WERI-Rb-1 (cell line): ENCODE measurements around the gene PTPRM.

Experiments
- DNase-seq: peaks from one replicate; pipeline ENCODE4 v3.0.0-alpha.2; 2020
- H3K27ac ChIP-seq: fragments of 250-450 bp; sonication (Bioruptor Pico); 2 replicates; pipeline ENCODE4 v1.5.1; 2020; ENCODE audit warnings: mild to moderate bottlenecking, moderate library complexity
- H3K27me3 ChIP-seq: fragments of 250-450 bp; sonication (Bioruptor Pico); 2 replicates; pipeline ENCODE4 v1.5.1; 2021; ENCODE audit warnings: mild to moderate bottlenecking, low read depth, moderate library complexity; ENCODE audit not compliant: insufficient read depth, severe bottlenecking
- H3K36me3 ChIP-seq: fragments of 250-450 bp; sonication (Bioruptor Pico); 2 replicates; pipeline ENCODE4 v1.5.1; 2020; ENCODE audit warnings: mild to moderate bottlenecking, moderate library complexity
- H3K4me3 ChIP-seq: 2 replicates; pipeline ENCODE4 v1.5.1; 2011; ENCODE audit warnings: low read depth, mild to moderate bottlenecking, control low read depth, low read length
- H3K9me3 ChIP-seq: fragments of 250-450 bp; sonication (Bioruptor Pico); 2 replicates; pipeline ENCODE4 v1.5.1; 2021; ENCODE audit warnings: mild to moderate bottlenecking, moderate library complexity; ENCODE audit not compliant: severe bottlenecking
- TF ChIP-seq, protein P1 (sequence below): IDR thresholded peaks from 2 replicates; pipeline ENCODE4 v1.5.1; 2011; ENCODE audit warnings: low read depth, mild to moderate bottlenecking, control low read depth, inconsistent platforms, low read length

The PTPRM gene

GRCh38 chr18:8358033-8358765 is 791.1 kb downstream of the PTPRM start:
- Histone ChIP-seq H3K27me3 (no peaks in the 10 kb centered on the region), H3K36me3 (no peaks in the 10 kb centered on the region), H3K4me3 (no peak overlapping the region), H3K9me3 (peaks cover under 1% of the 10 kb centered on the region), H3K27ac (no peak overlapping the region)
- DNase-seq = no peak
- TF ChIP-seq, protein P1, sequence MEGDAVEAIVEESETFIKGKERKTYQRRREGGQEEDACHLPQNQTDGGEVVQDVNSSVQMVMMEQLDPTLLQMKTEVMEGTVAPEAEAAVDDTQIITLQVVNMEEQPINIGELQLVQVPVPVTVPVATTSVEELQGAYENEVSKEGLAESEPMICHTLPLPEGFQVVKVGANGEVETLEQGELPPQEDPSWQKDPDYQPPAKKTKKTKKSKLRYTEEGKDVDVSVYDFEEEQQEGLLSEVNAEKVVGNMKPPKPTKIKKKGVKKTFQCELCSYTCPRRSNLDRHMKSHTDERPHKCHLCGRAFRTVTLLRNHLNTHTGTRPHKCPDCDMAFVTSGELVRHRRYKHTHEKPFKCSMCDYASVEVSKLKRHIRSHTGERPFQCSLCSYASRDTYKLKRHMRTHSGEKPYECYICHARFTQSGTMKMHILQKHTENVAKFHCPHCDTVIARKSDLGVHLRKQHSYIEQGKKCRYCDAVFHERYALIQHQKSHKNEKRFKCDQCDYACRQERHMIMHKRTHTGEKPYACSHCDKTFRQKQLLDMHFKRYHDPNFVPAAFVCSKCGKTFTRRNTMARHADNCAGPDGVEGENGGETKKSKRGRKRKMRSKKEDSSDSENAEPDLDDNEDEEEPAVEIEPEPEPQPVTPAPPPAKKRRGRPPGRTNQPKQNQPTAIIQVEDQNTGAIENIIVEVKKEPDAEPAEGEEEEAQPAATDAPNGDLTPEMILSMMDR = no peak

- H3K9me3 ChIP-seq = no peaks in the 10 kb centered on the region
- peak; percentile 17 for DNase-seq
- no peaks in the 10 kb centered on the region for H3K27me3 ChIP-seq
- TF ChIP-seq, protein P1 = peak; percentile 28; the same call in 1 of the 2 replicates
- H3K36me3 ChIP-seq = no peaks in the 10 kb centered on the region
- H3K4me3 ChIP-seq = no peak overlapping the region
- H3K27ac ChIP-seq = no peak overlapping the region
These were observed 792.0 kb downstream of the PTPRM start for GRCh38 chr18:8359076-8359475.

- Histone ChIP-seq H3K4me3 (no peak overlapping the region), H3K36me3 (no peaks in the 10 kb centered on the region), H3K9me3 (no peaks in the 10 kb centered on the region), H3K27me3 (no peaks in the 10 kb centered on the region), H3K27ac (no peak overlapping the region)
- TF ChIP-seq, protein P1 = no peak
- DNase-seq = no peak
These were observed 792.4 kb downstream of the PTPRM start for GRCh38 chr18:8359481-8359880.

DNA sequence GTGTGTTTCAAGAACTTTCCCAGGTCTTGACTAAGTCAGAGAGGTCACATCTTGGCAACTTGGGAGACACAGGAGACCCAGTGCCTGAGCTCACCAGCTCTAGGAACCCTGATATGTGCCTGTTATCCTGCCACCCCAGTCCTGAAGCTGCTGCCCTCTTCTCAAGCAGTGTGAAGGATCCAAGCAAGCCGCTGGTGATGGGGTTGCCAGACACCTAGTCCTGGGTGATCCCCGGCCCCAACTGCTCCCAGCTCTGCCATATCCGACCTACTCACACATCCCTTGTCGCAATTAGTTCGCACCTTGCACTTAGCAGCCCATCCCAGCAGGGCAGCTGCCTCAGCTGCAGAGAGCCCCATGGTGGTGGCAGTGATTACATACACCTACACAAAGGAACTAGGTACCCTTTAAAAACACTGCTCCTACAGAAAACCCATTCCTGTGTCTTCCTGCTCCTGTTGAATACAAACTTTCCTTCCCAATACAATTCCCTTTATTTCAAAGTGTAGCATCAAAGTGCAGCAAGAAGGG is 794.9 kb downstream of the PTPRM start:
- no peak for DNase-seq
- TF ChIP-seq, protein P1 = no peak
- no peaks in the 10 kb centered on the region for H3K36me3 ChIP-seq
- H3K9me3 ChIP-seq = no peaks in the 10 kb centered on the region
- no peaks in the 10 kb centered on the region for H3K27me3 ChIP-seq
- H3K27ac ChIP-seq = no peak overlapping the region
- no peak overlapping the region for H3K4me3 ChIP-seq

DNA sequence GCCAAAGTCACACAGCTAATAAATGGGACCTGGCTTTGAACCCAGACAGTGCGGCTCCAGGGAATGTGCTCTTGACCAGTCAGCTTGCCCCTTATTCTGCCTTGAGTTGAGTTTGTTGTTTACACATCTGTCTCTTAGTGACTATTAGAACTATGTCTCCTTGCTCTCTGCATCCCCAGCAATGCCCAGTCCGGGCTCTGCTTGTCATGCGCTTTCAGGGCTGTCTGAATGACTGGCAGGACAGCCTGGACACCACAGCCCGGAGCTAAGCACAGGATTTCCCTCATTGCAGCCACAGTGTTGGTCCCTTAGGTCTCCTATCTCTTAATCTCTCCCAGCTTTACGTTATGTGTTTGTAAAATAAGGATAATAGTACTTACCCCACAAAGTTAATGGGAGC is 795.7 kb downstream of the PTPRM start:
- Histone ChIP-seq H3K27me3 (no peaks in the 10 kb centered on the region), H3K27ac (no peak overlapping the region), H3K4me3 (no peak overlapping the region), H3K36me3 (no peaks in the 10 kb centered on the region), H3K9me3 (no peaks in the 10 kb centered on the region)
- DNase-seq = no peak
- TF ChIP-seq, protein P1 = no peak
